ENCODE measurements around the gene TMEM130. TPM values are rescaled to one million over a fixed set of nuclear protein-coding genes. Genes with fewer than 3 reads are reported as not detected.

TMEM130 gene
- total RNA-seq, 2 donors from 2014 or later: 0.62 to 1.6 TPM

- intact Hi-C loops (cut with DNase I): loop anchor here in 1 of 2 donors (1.0 to 2.0 kb wide), 2 partner anchors 36 to 42 kb away; no protein-coding TSS in a partner anchor
- DNase-seq (ENCODE audit: low spot score): no peak
Observed at GRCh38 chr7:98826811-98827231, 43.0 kb downstream of the TMEM130 start.

GRCh38 chr7:98826387-98826786, 43.4 kb downstream of the TMEM130 start:
- intact Hi-C loops (cut with DNase I): loop anchor here in 1 of 2 donors (1.0 to 2.0 kb wide), 2 partner anchors 37 to 42 kb away; no protein-coding TSS in a partner anchor
- no peak for DNase-seq (ENCODE audit: low spot score)

- intact Hi-C loops (cut with DNase I): no loop called here
Observed at GRCh38 chr7:98823226-98823625, 46.6 kb downstream of the TMEM130 start.

GRCh38 chr7:98821348-98821747, 48.5 kb downstream of the TMEM130 start:
- no peak for DNase-seq (ENCODE audit: low spot score)
- intact Hi-C loops (cut with DNase I): no loop called here

More at GRCh38 chr7:98823226-98823625, 46.6 kb downstream of the TMEM130 start:
- no peak for DNase-seq (ENCODE audit: low spot score)

GRCh38 chr7:98816967-98817710, 52.7 kb downstream of the TMEM130 start:
- intact Hi-C loops (cut with DNase I): no loop called here
- no peak for DNase-seq (ENCODE audit: low spot score)

- intact Hi-C loops (cut with DNase I): no loop called here
- no peak for DNase-seq (ENCODE audit: low spot score)
Observed at GRCh38 chr7:98816241-98816640, 53.6 kb downstream of the TMEM130 start.

- intact Hi-C loops (cut with DNase I): no loop called here
- DNase-seq (ENCODE audit: low spot score): no peak
Observed at GRCh38 chr7:98815313-98815712, 54.5 kb downstream of the TMEM130 start.

- intact Hi-C loops (cut with DNase I): no loop called here
- no peak for DNase-seq (ENCODE audit: low spot score)
Observed at GRCh38 chr7:98811299-98811698, 58.5 kb downstream of the TMEM130 start.

GRCh38 chr7:98810153-98810802, 59.5 kb downstream of the TMEM130 start:
- intact Hi-C loops (cut with DNase I): no loop called here
- no peak for DNase-seq (ENCODE audit: low spot score)

- no peak for DNase-seq (ENCODE audit: low spot score)
- intact Hi-C loops (cut with DNase I): no loop called here
Observed at GRCh38 chr7:98808751-98809460, 60.9 kb downstream of the TMEM130 start.

- DNase-seq (ENCODE audit: low spot score): no peak
- intact Hi-C loops (cut with DNase I): no loop called here
Observed at GRCh38 chr7:98807068-98808048, 62.5 kb downstream of the TMEM130 start.

- DNase-seq (ENCODE audit: low spot score): no peak
- intact Hi-C loops (cut with DNase I): loop anchor here in 1 of 2 donors (1.0 kb wide), 1 partner anchor 49 kb away; no protein-coding TSS in a partner anchor
Observed at GRCh38 chr7:98805956-98806838, 63.6 kb downstream of the TMEM130 start.

GRCh38 chr7:98802781-98803110, 67.1 kb downstream of the TMEM130 start:
- DNase-seq (ENCODE audit: low spot score): no peak

GRCh38 chr7:98802088-98802780, 67.6 kb downstream of the TMEM130 start:
- DNase-seq (ENCODE audit: low spot score): no peak
- intact Hi-C loops (cut with DNase I): no loop called here

More at GRCh38 chr7:98802781-98803110, 67.1 kb downstream of the TMEM130 start:
- intact Hi-C loops (cut with DNase I): no loop called here

GRCh38 chr7:98800996-98801395, 68.8 kb downstream of the TMEM130 start:
- no peak for DNase-seq (ENCODE audit: low spot score)
- intact Hi-C loops (cut with DNase I): no loop called here

GRCh38 chr7:98797150-98797549, 72.7 kb downstream of the TMEM130 start:
- DNase-seq (ENCODE audit: low spot score): no peak

More at GRCh38 chr7:98797150-98797549, 72.7 kb downstream of the TMEM130 start:
- intact Hi-C loops (cut with DNase I): no loop called here

Measured in posterior vena cava (tissue), 2 donors.